SIG-M5 treated with dmso at 0.1 percent for 504 hours (cell line): Measurements from ENCODE around the gene CLEC4C.
A peak's percentile ranks its signal among the peaks of the same experiment; 100 is the strongest.
"Not testable (repeated sequence)": the region's sequence is repeated elsewhere in the genome, so short reads cannot be mapped to it uniquely, and the experiment has no call there.

Experiments
- DNase-seq: peaks from one replicate; lab custom pipeline; 2025; ENCODE audit not compliant: unreplicated experiment; lab: John Stamatoyannopoulos, UW

CLEC4C gene

DNA sequence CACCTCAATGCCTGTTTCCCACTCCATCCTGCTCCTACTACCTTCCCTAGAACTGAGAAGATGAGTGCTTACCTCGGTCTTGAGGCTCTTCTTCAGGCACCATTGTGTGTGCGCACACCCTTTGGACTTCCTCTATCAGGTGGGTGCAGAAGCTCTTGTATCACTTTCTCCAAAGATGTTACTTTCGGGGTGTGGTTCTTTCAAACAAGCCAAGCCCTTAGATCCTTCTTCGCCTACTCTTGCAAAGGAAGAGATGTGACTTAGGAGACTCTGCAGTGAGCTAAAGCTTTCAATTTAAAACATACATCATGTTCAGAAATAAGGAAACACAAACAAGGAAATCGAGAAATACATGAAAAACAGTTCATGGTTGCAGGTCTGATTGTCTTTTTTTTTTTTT, at the start of gene CLEC4C:
Gene CLEC4C (minus strand): TSS at position 130 of the 400 bp plus-strand sequence. CDS start 27 bp downstream, at position 103.
- DNase-seq: peak; percentile 19

DNA sequence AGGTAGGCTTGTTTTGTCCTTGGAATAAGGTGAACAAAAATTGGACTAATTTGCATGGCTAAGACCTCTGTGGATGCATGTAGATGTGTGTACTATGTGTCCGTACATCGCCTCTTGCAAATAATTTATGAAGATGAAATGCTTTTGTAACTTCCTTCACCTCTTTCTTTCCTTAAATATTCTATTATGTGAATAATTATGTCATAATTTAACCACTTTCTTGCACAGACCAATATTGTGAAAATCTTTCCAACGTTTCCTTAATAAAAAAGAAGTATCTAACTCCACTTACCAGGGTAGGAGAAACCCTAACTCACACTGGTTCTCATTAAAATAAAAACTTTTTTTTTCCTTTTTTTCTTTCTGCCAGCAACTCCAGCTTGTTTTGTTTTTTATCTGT, 46.0 kb upstream of the CLEC4C start:
- peak; percentile 37 for DNase-seq

- DNase-seq: not testable (repeated sequence)
Observed at GRCh38 chr12:7788884-7789528, 41.8 kb upstream of the CLEC4C start, which contains the start of gene NANOG. Gene NANOG (plus strand): TSS chr12:7789402. CDS start chr12:7789615, 213 bp downstream.

DNA sequence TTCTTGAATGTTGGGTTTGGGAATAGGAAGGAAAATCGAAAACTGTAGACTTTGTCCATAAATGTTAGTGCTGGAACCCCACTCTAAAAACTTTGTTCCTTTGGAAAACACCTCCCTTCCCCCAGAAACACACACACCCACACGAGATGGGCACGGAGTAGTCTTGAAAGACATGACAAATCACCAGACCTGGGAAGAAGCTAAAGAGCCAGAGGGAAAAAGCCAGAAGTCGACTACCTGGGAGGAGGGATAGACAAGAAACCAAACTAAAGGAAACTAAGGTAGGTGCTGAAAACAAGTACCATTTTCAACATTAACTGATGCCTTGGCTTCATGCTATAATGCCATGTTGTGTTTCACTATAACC, 41.1 kb upstream of the CLEC4C start:
- no peak for DNase-seq

- DNase-seq: peak; percentile 70
Observed at GRCh38 chr12:7787574-7788293, 40.6 kb upstream of the CLEC4C start.

DNA sequence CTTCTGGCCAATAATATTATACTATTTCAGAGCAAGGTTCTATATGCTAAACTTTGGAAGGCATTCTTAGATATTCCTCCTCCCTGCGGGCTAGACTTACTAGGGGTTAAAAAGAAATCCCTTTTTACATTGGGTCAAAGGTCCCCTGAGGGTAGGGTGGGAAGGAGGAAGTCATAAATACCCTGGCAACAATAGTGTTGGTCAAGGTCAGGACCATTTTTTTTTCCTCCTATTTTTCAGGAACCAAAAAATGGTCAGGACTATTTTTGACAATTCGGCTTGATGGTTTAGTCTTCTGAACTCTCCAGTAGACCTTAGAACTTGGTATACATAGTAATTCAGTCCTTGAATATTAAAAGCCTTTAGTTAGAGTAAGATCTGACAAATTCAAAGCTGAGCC, 37.5 kb upstream of the CLEC4C start:
- DNase-seq: no peak

DNA sequence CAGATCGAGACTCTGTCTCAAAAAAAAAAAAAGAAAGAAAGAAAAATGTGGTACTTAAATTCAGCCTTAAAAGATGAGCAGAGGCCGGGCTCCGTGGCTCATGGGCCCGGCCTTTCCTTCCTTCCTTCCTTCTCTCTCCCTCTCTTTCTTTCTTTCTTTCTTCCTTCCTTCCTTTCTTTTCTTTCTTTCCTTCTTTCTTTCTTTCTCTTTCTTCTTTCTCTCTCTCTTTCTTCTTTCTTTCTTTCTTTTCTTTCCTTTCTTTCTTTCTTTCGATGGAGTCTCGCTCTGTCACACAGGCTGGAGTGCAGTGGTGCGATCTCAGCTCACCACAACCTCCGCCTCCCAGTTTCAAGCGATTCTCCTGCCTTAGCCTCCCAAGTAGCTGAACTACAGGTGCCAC, 36.3 kb upstream of the CLEC4C start:
- not testable (repeated sequence) for DNase-seq

DNA sequence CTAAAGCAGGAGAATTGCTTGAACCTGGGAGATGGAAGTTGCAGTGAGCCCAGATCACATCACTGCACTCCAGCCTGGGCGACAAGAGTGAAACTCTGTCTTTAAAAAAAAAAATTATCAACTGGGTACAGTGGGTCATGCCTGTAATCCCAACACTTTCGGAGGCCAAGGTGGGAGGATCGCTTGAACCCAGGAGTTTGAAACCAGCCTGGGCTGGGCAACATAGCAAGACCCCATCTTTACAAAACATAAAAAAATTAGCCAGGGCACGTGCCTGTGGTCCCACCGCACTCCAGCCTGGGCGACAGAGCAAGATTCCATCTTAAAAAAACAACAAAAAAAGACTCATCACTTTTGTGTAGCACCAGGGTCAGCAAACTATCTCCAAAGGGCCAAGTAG, 34.9 kb upstream of the CLEC4C start:
- DNase-seq: no peak

GRCh38 chr12:7781274-7781673, 34.1 kb upstream of the CLEC4C start:
- DNase-seq: no peak

DNA sequence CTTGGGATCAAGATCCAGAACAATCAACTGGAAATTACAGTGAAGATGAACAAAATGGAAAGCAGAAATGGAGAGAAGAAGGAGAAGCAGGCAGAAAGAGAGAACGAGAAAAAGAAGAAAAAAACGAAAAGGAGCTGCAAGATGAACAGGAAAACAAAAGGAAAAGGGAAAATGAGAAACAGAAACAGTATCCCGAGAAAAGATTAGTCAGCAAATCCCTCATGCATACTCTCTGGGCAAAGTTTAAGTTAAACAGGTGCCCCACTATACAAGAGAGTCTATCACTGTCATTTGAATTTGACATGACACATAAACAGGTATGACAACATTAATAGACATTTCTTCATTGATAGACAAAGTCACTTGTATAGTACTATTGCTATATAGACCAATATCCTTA, 22.8 kb upstream of the CLEC4C start:
- DNase-seq: no peak

- no peak for DNase-seq
Observed at GRCh38 chr12:7758766-7759140, 11.6 kb upstream of the CLEC4C start.

DNA sequence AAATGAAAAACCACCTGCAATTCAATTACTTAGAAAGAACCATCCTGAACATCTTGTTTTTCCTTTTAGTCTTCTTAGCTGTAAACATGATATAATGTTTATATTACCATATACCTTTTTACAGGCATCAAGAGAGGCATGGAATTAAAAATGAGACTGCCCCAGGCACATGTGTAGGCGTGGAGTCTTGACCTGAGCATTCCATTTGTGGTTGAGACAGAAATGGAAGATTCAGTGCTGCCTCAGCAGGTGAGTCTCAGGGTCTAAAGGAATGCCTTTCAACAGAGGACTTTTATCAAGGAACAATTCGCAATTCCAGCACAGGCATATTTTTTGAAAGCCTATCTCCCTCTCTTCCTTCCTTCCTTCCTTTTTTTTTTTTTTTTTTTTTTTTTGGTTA, 9.8 kb upstream of the CLEC4C start:
- no peak for DNase-seq

- not testable (repeated sequence) for DNase-seq
Observed at GRCh38 chr12:7755668-7756067, 8.5 kb upstream of the CLEC4C start.

DNA sequence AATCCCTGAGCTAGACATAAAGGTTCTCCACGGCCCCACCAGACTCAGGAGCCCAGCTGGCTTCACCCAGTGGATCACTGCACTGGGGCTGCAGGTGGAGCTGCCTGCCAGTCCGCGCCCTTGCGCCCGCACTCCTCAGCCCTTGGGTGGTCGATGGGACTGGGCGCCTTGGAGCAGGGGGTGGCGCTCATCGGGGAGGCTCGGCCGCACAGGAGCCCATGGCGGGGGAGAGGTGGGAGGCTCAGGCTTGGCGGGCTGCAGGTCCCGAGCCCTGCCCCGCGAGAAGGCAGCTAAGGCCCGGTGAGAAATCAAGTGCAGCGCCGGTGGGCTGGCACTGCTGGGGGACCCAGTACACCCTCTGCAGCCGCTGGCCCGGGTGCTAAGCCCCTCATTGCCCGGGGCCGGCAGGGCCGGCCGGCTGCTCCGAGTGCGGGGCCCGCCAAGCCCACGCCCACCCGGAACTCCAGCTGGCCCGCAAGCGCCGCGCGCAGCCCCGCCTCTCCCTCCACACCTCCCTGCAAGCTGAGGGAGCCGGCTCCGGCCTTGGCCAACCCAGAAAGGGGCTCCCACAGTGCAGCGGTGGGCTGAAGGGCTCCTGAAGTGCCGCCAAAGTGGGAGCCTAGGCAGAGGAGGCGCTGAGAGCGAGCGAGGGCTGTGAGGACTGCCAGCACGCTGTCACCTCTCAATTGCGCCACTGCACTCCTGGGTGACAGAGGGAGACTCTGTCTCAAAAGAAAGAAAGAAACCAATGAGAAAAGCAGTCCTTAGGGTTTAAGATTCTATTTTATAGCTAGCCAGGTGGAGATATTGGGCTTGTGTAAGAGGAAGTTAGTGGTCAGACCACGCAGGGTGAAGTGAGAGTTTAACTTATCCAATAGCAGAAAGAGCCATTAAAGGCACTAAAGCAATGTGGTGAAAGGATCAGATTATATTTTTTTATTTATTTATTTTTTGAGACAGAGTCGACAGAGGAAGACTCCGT, 5.1 kb upstream of the CLEC4C start:
- peak; percentile 55 for DNase-seq

DNA sequence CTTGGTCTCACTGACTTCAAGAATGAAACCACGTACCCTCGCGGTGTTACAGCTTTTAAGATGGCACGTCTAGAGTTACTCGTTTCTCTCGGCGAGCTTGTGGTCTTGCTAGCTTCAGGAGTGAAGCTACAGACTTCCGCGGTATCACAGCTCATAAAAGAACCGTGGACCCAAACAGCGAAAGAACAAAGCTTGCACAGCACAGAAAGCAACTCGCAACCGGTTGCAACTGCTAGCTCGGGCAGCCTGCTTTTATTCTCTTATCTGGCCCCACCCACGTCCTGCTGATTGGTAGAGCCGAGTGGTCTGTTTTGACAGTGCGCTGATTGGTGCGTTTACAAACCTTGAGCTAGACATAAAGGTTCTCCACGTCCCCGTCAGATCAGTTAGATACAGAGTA, 4.2 kb upstream of the CLEC4C start:
- no peak for DNase-seq

GRCh38 chr12:7750350-7750749, 3.2 kb upstream of the CLEC4C start:
- DNase-seq: no peak

DNA sequence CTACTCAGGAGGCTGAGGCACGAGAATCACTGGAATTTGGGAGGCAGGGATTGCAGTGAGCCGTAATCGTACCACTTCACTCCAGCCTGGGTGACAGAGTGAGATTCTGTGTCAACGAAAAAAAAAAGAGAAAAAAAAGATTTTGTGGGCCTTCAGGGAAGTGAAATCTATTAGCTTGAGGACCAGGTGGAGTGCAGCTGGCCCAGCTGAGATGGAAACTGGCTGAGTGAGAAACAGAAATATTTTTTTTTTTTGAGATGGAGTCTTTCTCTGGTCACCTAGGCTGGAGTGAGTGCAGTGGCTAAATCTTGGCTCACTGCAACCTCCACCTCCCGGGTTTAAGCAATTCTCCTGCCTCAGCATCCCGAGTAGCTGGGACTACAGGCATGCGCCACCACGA, 2.3 kb upstream of the CLEC4C start:
- DNase-seq: no peak

- no peak for DNase-seq
Observed at GRCh38 chr12:7748852-7749251, 1.7 kb upstream of the CLEC4C start.

GRCh38 chr12:7732993-7733392, 14.2 kb downstream of the CLEC4C start:
- no peak for DNase-seq

- no peak for DNase-seq
Observed at GRCh38 chr12:7731486-7731885, 15.7 kb downstream of the CLEC4C start.

- not testable (repeated sequence) for DNase-seq
Observed at GRCh38 chr12:7730984-7731383, 16.2 kb downstream of the CLEC4C start.

- no peak for DNase-seq
Observed at GRCh38 chr12:7729746-7730145, 17.4 kb downstream of the CLEC4C start.
